ENCODE data around the gene PPP6R3.

- TF ChIP-seq CTCF (conservative IDR thresholded peaks at IDR 0.05; ENCODE audit: low read depth, low read length) (no peak), EZH2phosphoT487 (IDR thresholded peaks at IDR 0.05; ENCODE audit: borderline replicate concordance, low read length) (no peak)
These were observed 133.6 kb downstream of the PPP6R3 start for GRCh38 chr11:68594123-68594522.

Data from PC-3 (cell line).